GM12878 (cell line): ENCODE data around the gene PIP4K2A. TPM values are rescaled to one million over a fixed set of nuclear protein-coding genes. Genes with fewer than 3 reads are reported as not detected.
A peak's percentile ranks its signal among the peaks of the same experiment; 100 is the strongest.

ENCODE experiments used
- ATAC-seq: fragments of 200-7000 bp; cut with Tn5 transposase; 3 replicates; pipeline ENCODE4 v1.9.1; 2020; ENCODE audit warnings: mild to moderate bottlenecking, moderate library complexity
- BruUV-seq: library from RNA; stranded (reverse); fragments of 400-500 nt; replicated peaks from 2 replicates; lab custom pipeline; 2021; lab: Mats Ljungman, UMichigan
- CTCF ChIA-PET: fragments of 300-600 bp; sonication (Branson Sonifier 250); formaldehyde crosslinking; extraction: SDS; loops from one replicate; lab custom pipeline; 2021; ENCODE audit warnings: inconsistent platforms; lab: Yijun Ruan, JAX
- POLR2A ChIA-PET: fragments of 350-600 bp; formaldehyde crosslinking; extraction: SDS; loops from one replicate; lab custom pipeline; 2021; ENCODE audit warnings: inconsistent platforms; lab: Charles Lee
- RAD21 ChIA-PET: fragments of 300-600 bp; sonication (Branson Sonifier 250); formaldehyde crosslinking; loops from one replicate; lab custom pipeline; 2023; ENCODE audit warnings: antibody characterized with exemption; ENCODE audit not compliant: unreplicated experiment; lab: Charles Lee
- SMC1A ChIA-PET: fragments of 300-600 bp; sonication (Branson Sonifier 250); formaldehyde crosslinking; loops from one replicate; lab custom pipeline; 2023; ENCODE audit not compliant: unreplicated experiment, uncharacterized antibody; lab: Charles Lee
- DNase-seq: peaks from one replicate; pipeline ENCODE4 v3.0.0-alpha.2; 2011; ENCODE audit warnings: low read depth, low spot score
- FAIRE-seq: peaks from 3 replicates; lab custom pipeline; 2011; peaks lifted over from hg19 to GRCh38; lab: Jason Lieb, UNC
- H2AFZ ChIP-seq: 2 replicates; pipeline ENCODE4 v1.6.0; 2011; ENCODE audit warnings: low read depth, low read length, control low read depth; ENCODE audit not compliant: control insufficient read depth
- H3K27ac ChIP-seq: 2 replicates; pipeline ENCODE4 v1.5.1; 2011; ENCODE audit warnings: control low read depth; ENCODE audit not compliant: control insufficient read depth, insufficient read depth
- H3K27me3 ChIP-seq, 2 experiments: replicated peaks in 1 of 2; 2 replicates each; pipeline versions ENCODE4 v1.6.0 to v1.6.1; 2011; ENCODE audit warnings: low read length in 1 of 2; ENCODE audit not compliant: control insufficient read depth in 2 of 2, insufficient read depth in 2 of 2
- H3K36me3 ChIP-seq, 2 experiments: 2 replicates each; pipeline ENCODE4 v1.5.1; 2011; ENCODE audit warnings: low read length in 1 of 2; ENCODE audit not compliant: control insufficient read depth in 2 of 2, insufficient read depth in 2 of 2
- H3K4me1 ChIP-seq: 2 replicates; pipeline ENCODE4 v1.6.1; 2011; ENCODE audit warnings: mild to moderate bottlenecking, low read length, moderate library complexity, mixed read lengths; ENCODE audit not compliant: control insufficient read depth, insufficient read depth
- H3K4me2 ChIP-seq: 2 replicates; pipeline ENCODE4 v1.6.0; 2011; ENCODE audit warnings: control low read depth; ENCODE audit not compliant: control insufficient read depth, insufficient read depth
- H3K4me3 ChIP-seq: fragments of 200-600 bp; sonication (generic); 2 replicates; pipeline ENCODE4 v1.5.1; 2016
- H3K79me2 ChIP-seq: 2 replicates; pipeline ENCODE4 v1.6.0; 2011; ENCODE audit warnings: low read length; ENCODE audit not compliant: control insufficient read depth, insufficient read depth
- H3K9ac ChIP-seq: 2 replicates; pipeline ENCODE4 v1.8.0; 2011; ENCODE audit warnings: low read length, control low read depth, mixed read lengths; ENCODE audit not compliant: control insufficient read depth, insufficient read depth
- H3K9me3 ChIP-seq: replicated peaks from 3 replicates; pipeline ENCODE4 v1.5.1; 2011; ENCODE audit warnings: mild to moderate bottlenecking, low read length; ENCODE audit not compliant: control insufficient read depth, insufficient read depth
- H4K20me1 ChIP-seq: 2 replicates; pipeline ENCODE4 v1.6.0; 2011; ENCODE audit not compliant: control insufficient read depth, insufficient read depth
- CBX5 ChIP-seq: sonication (generic); IDR thresholded peaks from 2 replicates; pipeline ENCODE4 v1.6.1; 2016; ENCODE audit warnings: low read depth, moderate library complexity, mild to moderate bottlenecking, inconsistent platforms
- E2F8 ChIP-seq: fragments of 450-650 bp; IDR thresholded peaks from 2 replicates; pipeline ENCODE4 v1.6.1; 2018; ENCODE audit warnings: mild to moderate bottlenecking, low read depth, moderate library complexity; ENCODE audit not compliant: partially characterized antibody
- E4F1 ChIP-seq: fragments of 450-650 bp; IDR thresholded peaks from 2 replicates; pipeline ENCODE4 v1.6.1; 2018; ENCODE audit warnings: borderline replicate concordance, mild to moderate bottlenecking; ENCODE audit not compliant: partially characterized antibody
- EGR1 ChIP-seq, 2 experiments: IDR thresholded peaks; 1 replicate in 1 of 2; 2 replicates in 1 of 2; pipeline ENCODE4 v1.6.1; 2011 to 2012; ENCODE audit warnings: low read depth in 2 of 2, low read length in 2 of 2, borderline replicate concordance in 1 of 2, mild to moderate bottlenecking in 1 of 2, moderate library complexity in 1 of 2
- KLF5 ChIP-seq: fragments of 450-650 bp; IDR thresholded peaks from 2 replicates; pipeline ENCODE4 v1.6.1; 2014; ENCODE audit warnings: mild to moderate bottlenecking; ENCODE audit not compliant: partially characterized antibody
- MTA2 ChIP-seq: fragments of 450-650 bp; IDR thresholded peaks from 2 replicates; pipeline ENCODE4 v1.6.1; 2016; ENCODE audit warnings: low read depth, mild to moderate bottlenecking, moderate library complexity
- MTA3 ChIP-seq: IDR thresholded peaks from 2 replicates; pipeline ENCODE4 v1.6.1; 2012; ENCODE audit warnings: low read length, inconsistent platforms, borderline replicate concordance
- NFYA ChIP-seq: IDR thresholded peaks from 2 replicates; pipeline ENCODE4 v1.6.1; 2011; ENCODE audit warnings: low read depth, mild to moderate bottlenecking, low read length, improper control_type of control experiment, borderline replicate concordance
- TBL1XR1 ChIP-seq: IDR thresholded peaks from 2 replicates; pipeline ENCODE4 v1.6.1; 2012; ENCODE audit warnings: low read depth, low read length, improper control_type of control experiment
- WGBS: methylation state at CpG from one replicate; pipeline ENCODE4 v1.1.6; 2016; ENCODE audit warnings: low lambda C conversion rate; ENCODE audit not compliant: insufficient replicate concordance, insufficient coverage; ENCODE audit errors: missing lambda C conversion rate; 5-methylcytosine and 5-hydroxymethylcytosine counted together
- in situ Hi-C: fragments of 300-500 bp; cut with MboI; formaldehyde crosslinking; loops from 9 replicates; pipeline ENCODE4 v1.14.3; 2018; ENCODE audit warnings: mixed read lengths
- intact Hi-C: fragments of 100-400 bp; cut with micrococcal nuclease; formaldehyde crosslinking; loops from one replicate; pipeline ENCODE4 v1.14.2; 2022; ENCODE audit not compliant: unreplicated experiment
- polyA plus RNA-seq, 11 experiments: library from polyadenylated mRNA; depleted of rRNA in 4 of 11; unstranded in 6 of 11; stranded (reverse) in 5 of 11; fragments of >200 nt; fragmentation: Nextera tagmentation in 4 of 11; fragmentation: Illumina TruSeq in 1 of 11; extraction: Ambion mirVana in 4 of 11; extraction: Trizol in 1 of 11; gene quantifications; 1 replicate in 1 of 11; 2 replicates in 10 of 11; pipeline versions ENCODE4 v1.2.1 to v1.2.3, GENCODE V29; 2011 to 2016; ENCODE audit warnings: inconsistent platforms in 2 of 11, missing spikeins in 2 of 11, low read depth in 1 of 11
- total RNA-seq, 4 experiments: library from RNA; depleted of rRNA in 3 of 4; stranded (reverse); fragments of >200 nt in 3 of 4; fragmentation: Illumina TruSeq in 1 of 4; extraction: Trizol in 1 of 4; gene quantifications; 2 replicates each; pipeline versions ENCODE4 v1.2.1 to v1.2.3, GENCODE V29; 2013 to 2021

The PIP4K2A gene
- total and polyA plus RNA-seq, 10 of the 15 experiments (the other 5 are each of a cell fraction or from before 2014, with no cell fraction given): 54.3 to 139 (median 84.4) TPM

GRCh38 chr10:22710139-22710745 lies 4.1 kb downstream of the PIP4K2A start (continued):
- no peak for TF ChIP-seq E4F1
- TF ChIP-seq MTA2: peak; percentile 60

- Histone ChIP-seq H3K36me3 (peaks cover 2 to 9% of the 10 kb centered on the region in 2 experiments; a peak in 2 of 4 replicates), H3K9ac (no peak overlapping the region), H3K4me3 (peak overlapping the region; percentile 21; the same call in 1 of the 2 replicates), H3K27ac (no peak overlapping the region), H3K4me2 (peak overlapping the region; percentile 39), H3K4me1 (peaks cover 28% of the 10 kb centered on the region), H3K79me2 (peaks cover 99% of the 10 kb centered on the region), H4K20me1 (no peaks in the 10 kb centered on the region)
- intact Hi-C loops: loop anchor here (10.0 kb wide), 1 partner anchor 366 kb away; no protein-coding TSS in a partner anchor
- ATAC-seq: no peak
- ChIA-PET CTCF (no interaction called here), SMC1A (interaction anchor here (0.8 to 11.0 kb wide), 4 partner anchors 10 to 94 kb away, joined by 4 to 82 read pairs (median 7); no protein-coding TSS in a partner anchor)
- no peak for FAIRE-seq
- no TSS peak for BruUV-seq
- no peak for DNase-seq
- WGBS: 0% methylated on average over 1 of the region's 1 CpG
- TF ChIP-seq EGR1 (IDR thresholded peaks at IDR 0.05; ENCODE audit: borderline replicate concordance in 1 of 2, low read depth in 2 of 2, low read length in 2 of 2): no peak
- TF ChIP-seq MTA3: no peak
- TF ChIP-seq KLF5: no peak
- no peak for TF ChIP-seq NFYA
- TF ChIP-seq TBL1XR1: no peak
- TF ChIP-seq CBX5: no peak
- no peak for TF ChIP-seq E2F8
- TF ChIP-seq, all 136 proteins: peak for 0
- RAD21 ChIA-PET: no interaction called here
- POLR2A ChIA-PET: no interaction called here
- Histone ChIP-seq H3K27me3 (no peaks in the 10 kb centered on the region), H3K9me3 (peaks cover 6% of the 10 kb centered on the region), H2AFZ (no peak overlapping the region)
- in situ Hi-C loops: no loop called here
Observed at GRCh38 chr10:22708772-22709171, 5.6 kb downstream of the PIP4K2A start.
